DOHH2 (cell line): ENCODE data around the gene WWTR1.

Source experiments
- H3F3A ChIP-seq: fragments of 200-600 bp; sonication (generic), shearing (Covaris generic); 2 replicates; pipeline ENCODE4 v1.6.0; 2016; ENCODE audit warnings: antibody characterized with exemption, mild to moderate bottlenecking; ENCODE audit not compliant: control insufficient read depth, insufficient read depth
- H3K27ac ChIP-seq: fragments of 200-600 bp; sonication (generic); 2 replicates; pipeline ENCODE4 v1.5.1; 2014; ENCODE audit warnings: low read depth, mild to moderate bottlenecking, low read length, moderate library complexity
- H3K27me3 ChIP-seq: fragments of 200-600 bp; sonication (generic); 2 replicates; pipeline ENCODE4 v1.6.1; 2014; ENCODE audit warnings: mild to moderate bottlenecking, low read length, mixed read lengths; ENCODE audit not compliant: control insufficient read depth
- H3K36me3 ChIP-seq: fragments of 200-600 bp; sonication (generic); 2 replicates; pipeline ENCODE4 v1.6.1; 2014; ENCODE audit warnings: mild to moderate bottlenecking, low read length, moderate library complexity, mixed read lengths; ENCODE audit not compliant: control insufficient read depth
- H3K4me1 ChIP-seq: fragments of 200-600 bp; sonication (generic); 2 replicates; pipeline ENCODE4 v1.6.1; 2014; ENCODE audit warnings: mild to moderate bottlenecking, low read length, mixed read lengths; ENCODE audit not compliant: control insufficient read depth
- H3K4me2 ChIP-seq: fragments of 200-600 bp; sonication (generic); 2 replicates; pipeline ENCODE4 v1.6.0; 2014; ENCODE audit warnings: mild to moderate bottlenecking, low read length, moderate library complexity
- H3K4me3 ChIP-seq: fragments of 200-600 bp; sonication (generic); 2 replicates; pipeline ENCODE4 v1.5.1; 2014; ENCODE audit warnings: mild to moderate bottlenecking, low read length, mixed read lengths
- H3K79me2 ChIP-seq: fragments of 200-600 bp; sonication (generic); 2 replicates; pipeline ENCODE4 v1.6.1; 2014; ENCODE audit warnings: mild to moderate bottlenecking, low read length, mixed read lengths; ENCODE audit not compliant: control insufficient read depth
- H3K9me2 ChIP-seq: fragments of 200-600 bp; sonication (generic); replicated peaks from 2 replicates; pipeline ENCODE4 v1.6.1; 2014; ENCODE audit warnings: mild to moderate bottlenecking, low read length, mixed read lengths; ENCODE audit not compliant: control insufficient read depth
- H3K9me3 ChIP-seq: fragments of 200-600 bp; sonication (generic); 2 replicates; pipeline ENCODE4 v1.6.1; 2014; ENCODE audit warnings: antibody characterized with exemption, low read length, mixed read lengths; ENCODE audit not compliant: control insufficient read depth, insufficient read depth
- H4K20me1 ChIP-seq: fragments of 200-600 bp; sonication (generic); 2 replicates; pipeline ENCODE4 v1.6.0; 2014; ENCODE audit warnings: low read depth, mild to moderate bottlenecking, antibody characterized with exemption, low read length, moderate library complexity; ENCODE audit not compliant: control insufficient read depth, insufficient read depth
- CTCF ChIP-seq: fragments of 200-600 bp; sonication (generic); IDR thresholded peaks from one replicate; pipeline ENCODE4 v1.5.1; 2014; ENCODE audit warnings: antibody characterized with exemption, mild to moderate bottlenecking, low read depth, low read length; ENCODE audit not compliant: poor library complexity, severe bottlenecking
- EZH2phosphoT487 ChIP-seq: fragments of 200-600 bp; sonication (generic); IDR thresholded peaks from 2 replicates; pipeline ENCODE4 v1.6.1; 2017; ENCODE audit warnings: borderline replicate concordance, mild to moderate bottlenecking, antibody characterized with exemption, low read length, moderate library complexity, mixed read lengths

Gene WWTR1

GRCh38 chr3:149552700-149553099, 105.1 kb downstream of the WWTR1 start:
- H3K4me2 ChIP-seq, result no peak overlapping the region
- H3K4me1 ChIP-seq, result no peaks in the 10 kb centered on the region
- no peaks in the 10 kb centered on the region for H3F3A ChIP-seq
- no peaks in the 10 kb centered on the region for H3K9me3 ChIP-seq
- H3K27me3 ChIP-seq, result no peaks in the 10 kb centered on the region; the same call in 1 of the 2 replicates
- TF ChIP-seq EZH2phosphoT487 (no peak), CTCF (no peak)
- no peaks in the 10 kb centered on the region for H3K36me3 ChIP-seq
- H3K27ac ChIP-seq, result no peak overlapping the region
- H3K9me2 ChIP-seq, result no peaks in the 10 kb centered on the region
- H4K20me1 ChIP-seq, result no peaks in the 10 kb centered on the region
- no peak overlapping the region for H3K4me3 ChIP-seq
- no peaks in the 10 kb centered on the region for H3K79me2 ChIP-seq

- Histone ChIP-seq H3K4me1 (no peaks in the 10 kb centered on the region), H3K27ac (no peak overlapping the region), H3K9me3 (no peaks in the 10 kb centered on the region), H3K9me2 (no peaks in the 10 kb centered on the region), H4K20me1 (no peaks in the 10 kb centered on the region), H3K79me2 (no peaks in the 10 kb centered on the region), H3K4me3 (no peak overlapping the region), H3K27me3 (no peaks in the 10 kb centered on the region; the same call in 1 of the 2 replicates), H3K4me2 (no peak overlapping the region), H3F3A (no peaks in the 10 kb centered on the region), H3K36me3 (no peaks in the 10 kb centered on the region)
- TF ChIP-seq EZH2phosphoT487 (no peak), CTCF (no peak)
Observed at GRCh38 chr3:149551500-149551899, 106.3 kb downstream of the WWTR1 start.

GRCh38 chr3:149548669-149549065, 109.2 kb downstream of the WWTR1 start:
- Histone ChIP-seq H3K4me2 (no peak overlapping the region), H3K79me2 (no peaks in the 10 kb centered on the region), H3K4me3 (no peak overlapping the region), H3K36me3 (no peaks in the 10 kb centered on the region), H3K4me1 (no peaks in the 10 kb centered on the region), H3K27me3 (no peaks in the 10 kb centered on the region), H3K9me3 (no peaks in the 10 kb centered on the region), H3F3A (no peaks in the 10 kb centered on the region), H3K27ac (no peak overlapping the region), H4K20me1 (no peaks in the 10 kb centered on the region), H3K9me2 (no peaks in the 10 kb centered on the region)
- TF ChIP-seq EZH2phosphoT487 (no peak), CTCF (no peak)
